ENCODE results near the gene TSC22D1. TPM values are rescaled to one million over a fixed set of nuclear protein-coding genes. Genes with fewer than 3 reads are reported as not detected.
A peak's percentile ranks its signal among the peaks of the same experiment; 100 is the strongest.
"Not testable (repeated sequence)": the region's sequence is repeated elsewhere in the genome, so short reads cannot be mapped to it uniquely, and the experiment has no call there.

Gene TSC22D1
- total and polyA plus RNA-seq, 9 donors = 61.8 to 93.1 (median 76.7) TPM

- Histone ChIP-seq H3K4me1 (ENCODE audit: control insufficient read depth, insufficient read depth, low read length) (no peaks in the 10 kb centered on the region), H3K27ac (ENCODE audit: low read length) (no peak overlapping the region), H3K36me3 (ENCODE audit: control insufficient read depth, insufficient read depth, low read length) (no peaks in the 10 kb centered on the region), H3K9me3 (replicated peaks; ENCODE audit: control insufficient read depth, low read depth, low read length) (peaks cover 5% of the 10 kb centered on the region), H3K4me3 (ENCODE audit: low read length) (no peak overlapping the region), H3K27me3 (ENCODE audit: control insufficient read depth, insufficient read depth, low read length) (no peaks in the 10 kb centered on the region)
- WGBS (ENCODE audit: insufficient coverage) = 85% methylated on average over 7 of the region's 9 CpGs
- no peak for DNase-seq
Observed at GRCh38 chr13:44459674-44460073, 116.5 kb downstream of the TSC22D1 start.

GRCh38 chr13:44458313-44458975 lies 117.7 kb downstream of the TSC22D1 start:
- no peak overlapping the region for H3K27ac ChIP-seq (ENCODE audit: low read length)
- H3K4me1 ChIP-seq (ENCODE audit: control insufficient read depth, insufficient read depth, low read length) = no peaks in the 10 kb centered on the region
- WGBS (ENCODE audit: insufficient coverage) = 92% methylated on average over 17 of the region's 17 CpGs
- peaks cover 5% of the 10 kb centered on the region for H3K9me3 ChIP-seq (replicated peaks; ENCODE audit: control insufficient read depth, low read depth, low read length)
- H3K27me3 ChIP-seq (ENCODE audit: control insufficient read depth, insufficient read depth, low read length) = no peaks in the 10 kb centered on the region
- H3K36me3 ChIP-seq (ENCODE audit: control insufficient read depth, insufficient read depth, low read length) = no peaks in the 10 kb centered on the region
- no peak overlapping the region for H3K4me3 ChIP-seq (ENCODE audit: low read length)
- DNase-seq = no peak

GRCh38 chr13:44456212-44456611 lies 119.9 kb downstream of the TSC22D1 start:
- H3K4me1 ChIP-seq (ENCODE audit: control insufficient read depth, insufficient read depth, low read length); H3K36me3 ChIP-seq (ENCODE audit: control insufficient read depth, insufficient read depth, low read length); H3K27me3 ChIP-seq (ENCODE audit: control insufficient read depth, insufficient read depth, low read length); H3K27ac ChIP-seq (ENCODE audit: low read length); H3K9me3 ChIP-seq (replicated peaks; ENCODE audit: control insufficient read depth, low read depth, low read length); H3K4me3 ChIP-seq (ENCODE audit: low read length); DNase-seq: not testable (repeated sequence)
- WGBS (ENCODE audit: insufficient coverage) = 98% methylated on average over 9 of the region's 11 CpGs

- 94% methylated on average over 4 of the region's 8 CpGs for WGBS (ENCODE audit: insufficient coverage)
Observed at GRCh38 chr13:44455769-44456168, 120.4 kb downstream of the TSC22D1 start.

GRCh38 chr13:44453881-44454280 lies 122.2 kb downstream of the TSC22D1 start:
- Histone ChIP-seq H3K36me3 (ENCODE audit: control insufficient read depth, insufficient read depth, low read length) (no peaks in the 10 kb centered on the region), H3K27me3 (ENCODE audit: control insufficient read depth, insufficient read depth, low read length) (no peaks in the 10 kb centered on the region), H3K27ac (ENCODE audit: low read length) (no peak overlapping the region), H3K4me1 (ENCODE audit: control insufficient read depth, insufficient read depth, low read length) (peaks cover 2% of the 10 kb centered on the region), H3K4me3 (ENCODE audit: low read length) (no peak overlapping the region), H3K9me3 (replicated peaks; ENCODE audit: control insufficient read depth, low read depth, low read length) (no peaks in the 10 kb centered on the region)
- DNase-seq = no peak
- WGBS (ENCODE audit: insufficient coverage) = no CpG with 5 or more reads among the region's 1 CpG

More at GRCh38 chr13:44455769-44456168, 120.4 kb downstream of the TSC22D1 start:
- Histone ChIP-seq H3K4me3 (ENCODE audit: low read length) (no peak overlapping the region), H3K27ac (ENCODE audit: low read length) (no peak overlapping the region), H3K9me3 (replicated peaks; ENCODE audit: control insufficient read depth, low read depth, low read length) (peaks cover 5% of the 10 kb centered on the region), H3K4me1 (ENCODE audit: control insufficient read depth, insufficient read depth, low read length) (peaks cover 2% of the 10 kb centered on the region), H3K36me3 (ENCODE audit: control insufficient read depth, insufficient read depth, low read length) (no peaks in the 10 kb centered on the region), H3K27me3 (ENCODE audit: control insufficient read depth, insufficient read depth, low read length) (no peaks in the 10 kb centered on the region)
- no peak for DNase-seq

GRCh38 chr13:44453069-44453468 lies 123.1 kb downstream of the TSC22D1 start:
- no peaks in the 10 kb centered on the region for H3K36me3 ChIP-seq (ENCODE audit: control insufficient read depth, insufficient read depth, low read length)
- H3K4me1 ChIP-seq (ENCODE audit: control insufficient read depth, insufficient read depth, low read length) = peaks cover 2% of the 10 kb centered on the region
- no peaks in the 10 kb centered on the region for H3K27me3 ChIP-seq (ENCODE audit: control insufficient read depth, insufficient read depth, low read length)
- H3K9me3 ChIP-seq (replicated peaks; ENCODE audit: control insufficient read depth, low read depth, low read length) = no peaks in the 10 kb centered on the region
- WGBS (ENCODE audit: insufficient coverage) = no CpG with 5 or more reads among the region's 3 CpGs
- H3K27ac ChIP-seq (ENCODE audit: low read length) = no peak overlapping the region
- no peak for DNase-seq
- no peak overlapping the region for H3K4me3 ChIP-seq (ENCODE audit: low read length)

GRCh38 chr13:44452418-44452817 lies 123.7 kb downstream of the TSC22D1 start:
- no peaks in the 10 kb centered on the region for H3K27me3 ChIP-seq (ENCODE audit: control insufficient read depth, insufficient read depth, low read length)
- no peaks in the 10 kb centered on the region for H3K36me3 ChIP-seq (ENCODE audit: control insufficient read depth, insufficient read depth, low read length)
- H3K4me1 ChIP-seq (ENCODE audit: control insufficient read depth, insufficient read depth, low read length) = peaks cover 2% of the 10 kb centered on the region
- H3K4me3 ChIP-seq (ENCODE audit: low read length) = no peak overlapping the region
- DNase-seq = no peak
- H3K9me3 ChIP-seq (replicated peaks; ENCODE audit: control insufficient read depth, low read depth, low read length) = no peaks in the 10 kb centered on the region
- 79% methylated on average over 5 of the region's 7 CpGs for WGBS (ENCODE audit: insufficient coverage)
- no peak overlapping the region for H3K27ac ChIP-seq (ENCODE audit: low read length)

- 88% methylated on average over 5 of the region's 7 CpGs for WGBS (ENCODE audit: insufficient coverage)
- Histone ChIP-seq H3K4me3 (ENCODE audit: low read length) (no peak overlapping the region), H3K27ac (ENCODE audit: low read length) (no peak overlapping the region), H3K27me3 (ENCODE audit: control insufficient read depth, insufficient read depth, low read length) (no peaks in the 10 kb centered on the region), H3K4me1 (ENCODE audit: control insufficient read depth, insufficient read depth, low read length) (peaks cover 2% of the 10 kb centered on the region), H3K36me3 (ENCODE audit: control insufficient read depth, insufficient read depth, low read length) (no peaks in the 10 kb centered on the region), H3K9me3 (replicated peaks; ENCODE audit: control insufficient read depth, low read depth, low read length) (no peaks in the 10 kb centered on the region)
- DNase-seq = no peak
Observed at GRCh38 chr13:44451651-44452050, 124.5 kb downstream of the TSC22D1 start.

GRCh38 chr13:44451126-44451525 lies 125.0 kb downstream of the TSC22D1 start:
- H3K27me3 ChIP-seq (ENCODE audit: control insufficient read depth, insufficient read depth, low read length) = no peaks in the 10 kb centered on the region
- H3K4me3 ChIP-seq (ENCODE audit: low read length) = no peak overlapping the region
- WGBS (ENCODE audit: insufficient coverage) = 87% methylated on average over 7 of the region's 12 CpGs
- H3K36me3 ChIP-seq (ENCODE audit: control insufficient read depth, insufficient read depth, low read length) = no peaks in the 10 kb centered on the region
- no peak overlapping the region for H3K27ac ChIP-seq (ENCODE audit: low read length)
- peaks cover 2% of the 10 kb centered on the region for H3K4me1 ChIP-seq (ENCODE audit: control insufficient read depth, insufficient read depth, low read length)
- DNase-seq = peak; percentile 48
- no peaks in the 10 kb centered on the region for H3K9me3 ChIP-seq (replicated peaks; ENCODE audit: control insufficient read depth, low read depth, low read length)

- H3K9me3 ChIP-seq (replicated peaks; ENCODE audit: control insufficient read depth, low read depth, low read length) = no peaks in the 10 kb centered on the region
- WGBS (ENCODE audit: insufficient coverage) = 96% methylated on average over 3 of the region's 3 CpGs
- DNase-seq = no peak
- H3K27ac ChIP-seq (ENCODE audit: low read length) = no peak overlapping the region
- H3K36me3 ChIP-seq (ENCODE audit: control insufficient read depth, insufficient read depth, low read length) = no peaks in the 10 kb centered on the region
- H3K4me3 ChIP-seq (ENCODE audit: low read length) = no peak overlapping the region
- H3K4me1 ChIP-seq (ENCODE audit: control insufficient read depth, insufficient read depth, low read length) = peaks cover 2% of the 10 kb centered on the region
- no peaks in the 10 kb centered on the region for H3K27me3 ChIP-seq (ENCODE audit: control insufficient read depth, insufficient read depth, low read length)
Observed at GRCh38 chr13:44449999-44450821, 125.9 kb downstream of the TSC22D1 start.

Data from muscle of leg (tissue), 11 donors.